Upper lobe of left lung (tissue), 6 donors: ENCODE results near the gene TAS2R30. TPM values are rescaled to one million over a fixed set of nuclear protein-coding genes. Genes with fewer than 3 reads are reported as not detected.

Experiments
- ATAC-seq, 2 donors: fragments of 200-7000 bp; cut with Tn5 transposase; one replicate each; pipeline ENCODE4 v1.9.1; 2022; ENCODE audit warnings: mild to moderate bottlenecking in 2 of 2, moderate library complexity in 2 of 2; ENCODE audit not compliant: low FRiP score in 2 of 2
- DNase-seq, 2 donors: peaks; one replicate each; pipeline ENCODE4 v3.0.0-alpha.2; 2019 to 2020
- H3K27ac ChIP-seq, 4 donors: fragments of 200-600 bp; sonication (generic); one replicate each; pipeline ENCODE4 v1.5.1; 2016 to 2019
- H3K27me3 ChIP-seq, 4 donors: fragments of 200-600 bp; sonication (generic); one replicate each; pipeline ENCODE4 v1.5.1; 2017 to 2019
- H3K36me3 ChIP-seq, 4 donors: fragments of 200-600 bp; sonication (generic); one replicate each; pipeline ENCODE4 v1.5.1; 2016 to 2019
- H3K4me1 ChIP-seq, 4 donors: fragments of 200-600 bp; sonication (generic); one replicate each; pipeline ENCODE4 v1.5.1; 2018 to 2019
- H3K4me3 ChIP-seq, 4 donors: fragments of 200-600 bp; sonication (generic); one replicate each; pipeline ENCODE4 v1.5.1; 2017 to 2019; ENCODE audit warnings: mild to moderate bottlenecking in 2 of 4, moderate library complexity in 1 of 4
- H3K9me3 ChIP-seq, 4 donors: fragments of 200-600 bp; sonication (generic); one replicate each; pipeline ENCODE4 v1.5.1; 2018 to 2019
- EP300 ChIP-seq, 4 donors: sonication (generic); formaldehyde crosslinking; IDR thresholded peaks; one replicate each; pipeline ENCODE4 v1.5.1; 2017; ENCODE audit warnings: antibody characterized with exemption in 4 of 4, control low read depth in 2 of 4
- POLR2A ChIP-seq, 4 donors: fragments of 450-650 bp; IDR thresholded peaks; one replicate each; pipeline ENCODE4 v1.5.1; 2016 to 2017; ENCODE audit warnings: antibody characterized with exemption in 4 of 4, mild to moderate bottlenecking in 2 of 4
- POLR2AphosphoS5 ChIP-seq, 2 donors: sonication (generic); formaldehyde crosslinking; IDR thresholded peaks; one replicate each; pipeline ENCODE4 v1.5.1; 2017; ENCODE audit warnings: antibody characterized with exemption in 2 of 2
- WGBS, 2 donors: methylation state at CpG; one replicate each; pipeline ENCODE4 v1.1.5; 2017 to 2018; 5-methylcytosine and 5-hydroxymethylcytosine counted together
- total RNA-seq, 6 donors: library from RNA; depleted of rRNA in 4 of 6; stranded (reverse); fragments of >200 nt in 4 of 6; gene quantifications; one replicate each; pipeline versions ENCODE4 v1.1.0 to v1.2.1, GENCODE V29; 2016 to 2021
- TF ChIP-seq, protein P1 (sequence below), 6 experiments: fragments of 450-650 bp in 4 of 6; fragments of 200-600 bp in 2 of 6; sonication (generic) in 2 of 6; IDR thresholded peaks; one replicate each; pipeline ENCODE4 v1.5.1; 2016 to 2019; ENCODE audit warnings: antibody characterized with exemption in 6 of 6
- donor health status: DM: no; HTN: no; CAD: no; lungs with moderate emphysema.
- donor health status: DM: no; HTN: yes; CAD: no; lungs with severe emphysema.

The TAS2R30 gene, protein sequence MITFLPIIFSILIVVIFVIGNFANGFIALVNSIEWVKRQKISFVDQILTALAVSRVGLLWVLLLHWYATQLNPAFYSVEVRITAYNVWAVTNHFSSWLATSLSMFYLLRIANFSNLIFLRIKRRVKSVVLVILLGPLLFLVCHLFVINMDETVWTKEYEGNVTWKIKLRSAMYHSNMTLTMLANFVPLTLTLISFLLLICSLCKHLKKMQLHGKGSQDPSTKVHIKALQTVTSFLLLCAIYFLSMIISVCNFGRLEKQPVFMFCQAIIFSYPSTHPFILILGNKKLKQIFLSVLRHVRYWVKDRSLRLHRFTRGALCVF
- 10 to 100 TPM in 2 of 6 donors, 1 to 10 TPM in 4; 1.4 to 20.2 (median 6.0) TPM for total RNA-seq

DNA sequence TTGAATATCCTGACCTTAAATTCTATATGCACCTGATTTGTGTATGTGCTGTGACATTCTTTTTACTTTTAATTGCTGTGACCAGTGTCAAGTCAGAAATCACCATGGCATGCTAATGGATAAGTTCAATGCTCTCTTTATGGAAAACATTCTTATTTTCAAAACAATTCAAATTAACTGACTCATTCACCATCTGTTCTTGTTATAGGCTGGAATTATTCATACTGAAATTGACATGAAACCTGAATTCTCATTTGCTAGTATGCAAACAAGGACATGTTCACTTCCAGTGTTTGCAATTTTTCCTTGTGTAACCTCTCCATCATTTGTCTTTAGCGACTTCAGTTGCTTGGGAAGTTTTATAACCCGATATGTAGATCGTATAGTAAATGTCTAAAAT, at the start of gene TAS2R30:
TSS of gene TAS2R30 (minus strand) at position 340 of the 400 bp plus-strand sequence. CDS start 400 bp downstream, outside the sequence.
- WGBS, 2 donors: 93 to 94% methylated on average over 3 of the region's 3 CpGs

DNA sequence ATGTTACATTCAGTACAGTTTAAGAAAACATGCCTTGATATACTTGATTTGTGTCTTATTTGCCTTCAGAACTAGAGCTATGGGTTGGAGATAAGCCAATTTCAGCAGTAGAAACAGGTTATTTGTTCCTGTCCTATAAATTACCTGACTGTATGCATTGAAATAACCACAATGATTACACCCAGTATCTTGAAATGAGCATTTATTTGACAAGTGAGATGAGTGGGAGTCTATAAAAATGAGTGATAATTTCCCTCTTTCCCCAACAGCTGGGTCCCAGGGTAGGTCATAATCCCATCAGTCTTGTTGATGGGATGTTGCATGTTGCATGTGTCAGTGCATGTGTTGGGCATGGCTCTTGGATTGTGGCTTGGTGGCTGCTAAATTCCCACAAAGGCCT, 48.6 kb upstream of the TAS2R30 start:
- H3K27ac ChIP-seq: no peak overlapping the region
- no peaks in the 10 kb centered on the region for H3K27me3 ChIP-seq
- H3K9me3 ChIP-seq: no peaks in the 10 kb centered on the region
- H3K4me1 ChIP-seq: no peaks in the 10 kb centered on the region
- no peak for ATAC-seq
- H3K4me3 ChIP-seq: no peak overlapping the region
- no peak for DNase-seq
- TF ChIP-seq EP300 (IDR thresholded peaks at IDR 0.05): no peak
- no peak for TF ChIP-seq POLR2A (IDR thresholded peaks at IDR 0.05)
- TF ChIP-seq, protein P1, sequence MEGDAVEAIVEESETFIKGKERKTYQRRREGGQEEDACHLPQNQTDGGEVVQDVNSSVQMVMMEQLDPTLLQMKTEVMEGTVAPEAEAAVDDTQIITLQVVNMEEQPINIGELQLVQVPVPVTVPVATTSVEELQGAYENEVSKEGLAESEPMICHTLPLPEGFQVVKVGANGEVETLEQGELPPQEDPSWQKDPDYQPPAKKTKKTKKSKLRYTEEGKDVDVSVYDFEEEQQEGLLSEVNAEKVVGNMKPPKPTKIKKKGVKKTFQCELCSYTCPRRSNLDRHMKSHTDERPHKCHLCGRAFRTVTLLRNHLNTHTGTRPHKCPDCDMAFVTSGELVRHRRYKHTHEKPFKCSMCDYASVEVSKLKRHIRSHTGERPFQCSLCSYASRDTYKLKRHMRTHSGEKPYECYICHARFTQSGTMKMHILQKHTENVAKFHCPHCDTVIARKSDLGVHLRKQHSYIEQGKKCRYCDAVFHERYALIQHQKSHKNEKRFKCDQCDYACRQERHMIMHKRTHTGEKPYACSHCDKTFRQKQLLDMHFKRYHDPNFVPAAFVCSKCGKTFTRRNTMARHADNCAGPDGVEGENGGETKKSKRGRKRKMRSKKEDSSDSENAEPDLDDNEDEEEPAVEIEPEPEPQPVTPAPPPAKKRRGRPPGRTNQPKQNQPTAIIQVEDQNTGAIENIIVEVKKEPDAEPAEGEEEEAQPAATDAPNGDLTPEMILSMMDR (IDR thresholded peaks at IDR 0.05): no peak
- no peak for TF ChIP-seq POLR2AphosphoS5 (IDR thresholded peaks at IDR 0.05)
- no peaks in the 10 kb centered on the region for H3K36me3 ChIP-seq

More for the DNA sequence above, at the start of gene TAS2R30:
- Histone ChIP-seq H3K27me3 (no peaks in the 10 kb centered on the region), H3K36me3 (no peaks in the 10 kb centered on the region), H3K4me3 (no peak within 1 kb of the TSS), H3K9me3 (no peaks in the 10 kb centered on the region), H3K27ac (no peak within 1 kb of the TSS), H3K4me1 (no peaks in the 10 kb centered on the region)
- TF ChIP-seq POLR2AphosphoS5 (IDR thresholded peaks at IDR 0.05) (no peak), EP300 (IDR thresholded peaks at IDR 0.05) (no peak), POLR2A (IDR thresholded peaks at IDR 0.05) (no peak)
- TF ChIP-seq, protein P1 (IDR thresholded peaks at IDR 0.05): no peak
- DNase-seq: no peak
- no peak for ATAC-seq

DNA sequence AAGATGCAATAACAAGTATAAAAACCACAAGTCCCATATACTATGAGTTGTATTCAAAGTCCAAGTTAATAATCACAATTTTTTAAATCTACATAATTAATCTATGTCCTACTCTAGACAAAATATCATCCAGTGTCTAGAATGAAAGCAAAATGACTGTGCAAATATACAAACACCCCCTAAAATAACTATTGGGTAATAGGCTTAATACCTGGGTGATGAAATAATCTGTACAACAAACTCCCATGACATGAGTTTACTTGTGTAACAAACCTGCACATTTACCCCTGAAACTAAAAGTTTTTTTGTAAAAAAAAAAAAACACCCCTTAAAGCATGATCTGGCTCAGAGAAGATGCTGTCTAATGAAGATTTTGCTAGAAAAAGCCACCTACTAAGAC, 48.1 kb upstream of the TAS2R30 start:
- H3K4me3 ChIP-seq: no peak overlapping the region
- no peak overlapping the region for H3K27ac ChIP-seq
- TF ChIP-seq, protein P1 (IDR thresholded peaks at IDR 0.05): no peak
- TF ChIP-seq EP300 (IDR thresholded peaks at IDR 0.05) (no peak), POLR2A (IDR thresholded peaks at IDR 0.05) (no peak), POLR2AphosphoS5 (IDR thresholded peaks at IDR 0.05) (no peak)
- ATAC-seq (no peak), DNase-seq (no peak)
- no peaks in the 10 kb centered on the region for H3K4me1 ChIP-seq
- H3K9me3 ChIP-seq: no peaks in the 10 kb centered on the region
- H3K36me3 ChIP-seq: no peaks in the 10 kb centered on the region
- no peaks in the 10 kb centered on the region for H3K27me3 ChIP-seq

DNA sequence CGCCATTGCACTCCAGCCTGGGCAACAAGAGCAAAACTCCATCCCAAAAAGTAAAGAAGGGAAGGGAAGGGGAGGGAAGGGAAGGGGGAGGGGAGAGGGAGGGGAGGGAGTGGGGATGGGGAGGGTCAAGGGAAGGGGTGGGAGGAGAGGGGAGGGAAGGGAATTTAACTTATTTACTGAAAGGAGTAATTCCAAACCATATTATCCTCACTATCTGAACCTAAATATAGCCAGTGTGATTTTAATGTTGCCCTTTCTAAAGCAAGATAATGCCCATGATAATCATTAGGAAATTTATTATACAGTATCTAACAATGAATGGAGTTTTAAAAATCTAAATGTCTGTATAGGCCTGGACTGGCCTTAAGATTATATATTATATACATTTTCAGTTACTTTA, 43.8 kb upstream of the TAS2R30 start:
- WGBS, 2 donors: 88 to 100% methylated on average over 1 of the region's 1 CpG
- TF ChIP-seq POLR2AphosphoS5 (IDR thresholded peaks at IDR 0.05) (no peak), EP300 (IDR thresholded peaks at IDR 0.05) (no peak), POLR2A (IDR thresholded peaks at IDR 0.05) (no peak)
- TF ChIP-seq, protein P1 (IDR thresholded peaks at IDR 0.05): no peak
- no peak for DNase-seq
- peaks cover 0 to under 1% (median 0%) of the 10 kb centered on the region in 4 donors for H3K4me1 ChIP-seq
- no peak for ATAC-seq
- no peaks in the 10 kb centered on the region for H3K27me3 ChIP-seq
- H3K9me3 ChIP-seq: no peaks in the 10 kb centered on the region
- H3K27ac ChIP-seq: no peak overlapping the region
- no peak overlapping the region for H3K4me3 ChIP-seq
- no peaks in the 10 kb centered on the region for H3K36me3 ChIP-seq

DNA sequence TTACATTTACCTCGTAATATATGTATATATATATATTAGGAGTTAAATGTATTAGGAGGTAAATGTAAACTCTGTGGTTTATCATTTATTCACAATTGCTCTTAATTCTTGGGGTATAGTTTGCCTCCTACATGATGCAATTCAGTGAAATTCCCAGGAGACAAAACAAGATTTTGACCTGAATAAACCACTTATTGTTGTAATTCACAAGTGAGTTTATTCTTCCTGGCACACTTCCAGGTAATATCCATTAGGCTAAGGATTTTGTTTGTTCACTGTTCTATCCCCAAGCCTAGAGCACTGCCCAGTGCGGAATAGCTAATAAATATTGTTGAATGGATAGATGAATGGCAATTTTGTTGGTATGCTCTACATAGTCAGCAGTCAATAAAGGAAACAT, 39.6 kb upstream of the TAS2R30 start:
- no peak overlapping the region for H3K4me3 ChIP-seq
- no peaks in the 10 kb centered on the region for H3K27me3 ChIP-seq
- ATAC-seq (no peak), DNase-seq (no peak)
- TF ChIP-seq EP300 (IDR thresholded peaks at IDR 0.05): no peak
- no peak for TF ChIP-seq POLR2A (IDR thresholded peaks at IDR 0.05)
- no peak for TF ChIP-seq POLR2AphosphoS5 (IDR thresholded peaks at IDR 0.05)
- TF ChIP-seq, protein P1 (IDR thresholded peaks at IDR 0.05): no peak
- 98 to 100% methylated on average over 2 of the region's 2 CpGs for WGBS, 2 donors
- H3K9me3 ChIP-seq: no peaks in the 10 kb centered on the region
- no peak overlapping the region for H3K27ac ChIP-seq
- peaks cover 17 to 29% (median 28%) of the 10 kb centered on the region in 4 donors for H3K4me1 ChIP-seq
- no peaks in the 10 kb centered on the region for H3K36me3 ChIP-seq
